ENCODE measurements around the gene NKX1-1.

- no peak for TF ChIP-seq CTCF (conservative IDR thresholded peaks at IDR 0.05 in 1 of 2, IDR thresholded peaks at IDR 0.05 in 1 of 2; ENCODE audit: low read depth in 1 of 2, low read length in 2 of 2)
- no peak for TF ChIP-seq EZH2 (IDR thresholded peaks at IDR 0.05; ENCODE audit: low read length, missing control alignments)
Measured at GRCh38 chr4:1451106-1451751, 45.0 kb upstream of the NKX1-1 start.
